ENCODE results near the gene CD81. TPM values are rescaled to one million over a fixed set of nuclear protein-coding genes. Genes with fewer than 3 reads are reported as not detected.
A peak's percentile ranks its signal among the peaks of the same experiment; 100 is the strongest.

The CD81 gene
- total RNA-seq, 1 experiment from 2014 or later, result 194 TPM

DNA sequence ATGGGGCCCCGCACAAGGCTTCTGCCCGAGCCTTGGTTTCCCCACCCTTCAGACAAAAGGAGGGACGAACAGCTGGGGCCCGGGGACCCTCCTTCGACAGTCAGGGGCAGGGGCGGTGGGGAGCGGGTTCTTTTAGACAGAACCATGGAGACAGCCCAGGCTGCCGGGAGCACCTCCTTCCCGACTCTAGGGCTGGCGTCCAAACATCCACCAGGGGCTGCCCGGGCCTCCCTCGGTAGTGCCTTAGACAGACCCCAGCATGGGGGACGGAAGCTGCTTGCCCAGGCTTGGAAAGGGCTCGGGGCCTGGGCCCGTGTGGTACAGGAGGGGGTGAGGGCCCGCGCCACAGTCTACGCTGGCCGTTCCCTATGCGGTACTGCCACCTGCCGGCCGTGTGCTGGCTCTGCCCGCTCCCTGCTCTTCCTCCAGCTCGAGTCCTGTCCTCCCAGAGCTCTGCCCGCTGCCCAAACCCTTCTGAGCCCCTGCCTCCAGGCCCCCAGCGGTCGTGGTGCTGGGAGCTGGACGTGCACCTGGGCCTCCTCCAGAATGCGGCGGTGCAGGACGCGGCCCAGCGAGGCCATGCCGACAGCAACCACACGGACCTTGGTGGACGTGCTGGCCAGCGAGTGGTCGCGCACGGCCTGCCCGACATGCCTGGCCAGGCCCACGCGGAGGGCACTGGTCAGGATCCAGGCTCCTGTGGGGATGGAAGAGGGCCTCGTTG lies 43.6 kb downstream of the CD81 start:
- no peak for TF ChIP-seq EZH2 (IDR thresholded peaks at IDR 0.05; ENCODE audit: borderline replicate concordance, low read depth, low read length, poor library complexity, severe bottlenecking)
- TF ChIP-seq, protein P1, sequence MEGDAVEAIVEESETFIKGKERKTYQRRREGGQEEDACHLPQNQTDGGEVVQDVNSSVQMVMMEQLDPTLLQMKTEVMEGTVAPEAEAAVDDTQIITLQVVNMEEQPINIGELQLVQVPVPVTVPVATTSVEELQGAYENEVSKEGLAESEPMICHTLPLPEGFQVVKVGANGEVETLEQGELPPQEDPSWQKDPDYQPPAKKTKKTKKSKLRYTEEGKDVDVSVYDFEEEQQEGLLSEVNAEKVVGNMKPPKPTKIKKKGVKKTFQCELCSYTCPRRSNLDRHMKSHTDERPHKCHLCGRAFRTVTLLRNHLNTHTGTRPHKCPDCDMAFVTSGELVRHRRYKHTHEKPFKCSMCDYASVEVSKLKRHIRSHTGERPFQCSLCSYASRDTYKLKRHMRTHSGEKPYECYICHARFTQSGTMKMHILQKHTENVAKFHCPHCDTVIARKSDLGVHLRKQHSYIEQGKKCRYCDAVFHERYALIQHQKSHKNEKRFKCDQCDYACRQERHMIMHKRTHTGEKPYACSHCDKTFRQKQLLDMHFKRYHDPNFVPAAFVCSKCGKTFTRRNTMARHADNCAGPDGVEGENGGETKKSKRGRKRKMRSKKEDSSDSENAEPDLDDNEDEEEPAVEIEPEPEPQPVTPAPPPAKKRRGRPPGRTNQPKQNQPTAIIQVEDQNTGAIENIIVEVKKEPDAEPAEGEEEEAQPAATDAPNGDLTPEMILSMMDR (conservative IDR thresholded peaks at IDR 0.05; ENCODE audit: low read depth, low read length), result peak; percentile 86
- BruUV-seq (replicated peaks), result no TSS peak
- CTCF ChIA-PET, result interaction anchor here (0.6 to 2.6 kb wide), 8 partner anchors 10 to 254 kb away, joined by 3 to 74 read pairs (median 4); partner anchors contain the start of gene TSSC4
- Histone ChIP-seq H3K27me3 (replicated peaks; ENCODE audit: insufficient read depth, low read depth, low read length, poor library complexity) (no peaks in the 10 kb centered on the region), H3K9me3 (ENCODE audit: low read depth, low read length, poor library complexity, severe bottlenecking) (no peaks in the 10 kb centered on the region), H3K4me1 (ENCODE audit: insufficient read depth, low read length, poor library complexity, severe bottlenecking) (no peaks in the 10 kb centered on the region), H3K27ac (ENCODE audit: low read depth, low read length, poor library complexity, severe bottlenecking) (no peak overlapping the region), H3K4me3 (ENCODE audit: low read depth, low read length, poor library complexity, severe bottlenecking) (no peak overlapping the region), H3K36me3 (ENCODE audit: insufficient read depth, low read length, poor library complexity, severe bottlenecking) (no peaks in the 10 kb centered on the region)
- POLR2A ChIA-PET (ENCODE audit: low non-redundant PET), result no interaction called here
- peak; percentile 75 for DNase-seq (ENCODE audit: low spot score)
- intact Hi-C loops (cut with micrococcal nuclease; ENCODE audit: unreplicated experiment), result loop anchor here (1.0 to 2.0 kb wide), 2 partner anchors 115 to 224 kb away; no protein-coding TSS in a partner anchor

DNA sequence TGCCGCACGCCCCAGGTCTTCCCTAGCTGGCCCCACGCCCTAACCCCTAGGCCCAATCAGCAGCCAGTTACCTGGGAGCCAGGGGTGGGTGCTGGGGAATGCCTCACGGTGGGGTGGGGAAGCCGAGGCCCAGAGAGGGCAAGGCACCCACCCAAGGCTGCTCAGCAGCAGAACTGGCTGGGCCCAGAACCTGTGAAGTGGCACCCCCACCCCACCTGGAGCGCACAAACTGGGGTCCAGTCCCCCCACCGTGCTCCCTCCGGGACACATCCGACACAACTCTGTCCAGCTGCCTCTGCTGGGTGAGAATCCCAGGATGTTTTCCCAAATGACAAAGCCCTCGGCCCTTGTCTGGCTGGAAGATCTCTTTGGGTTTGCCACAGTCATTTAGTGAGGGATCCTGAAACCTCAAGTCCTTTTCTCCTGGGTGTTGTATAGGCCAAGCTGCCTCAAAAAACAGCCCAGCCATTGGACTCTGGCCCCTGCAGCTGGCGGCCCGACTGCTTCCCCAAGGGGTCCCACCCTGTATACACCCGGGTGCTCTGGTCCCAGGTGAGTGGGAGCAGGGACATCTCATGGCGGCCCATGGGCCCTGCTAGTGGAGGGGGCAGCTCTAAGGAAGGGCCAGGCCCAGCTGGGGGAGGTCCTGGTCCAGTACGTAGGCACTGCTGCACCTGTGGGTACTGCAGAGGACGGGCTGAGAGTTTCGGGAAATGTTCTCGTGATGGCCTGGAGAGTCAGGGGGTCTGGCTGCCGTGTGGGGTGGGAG lies 44.3 kb downstream of the CD81 start:
- H3K9me3 ChIP-seq (ENCODE audit: low read depth, low read length, poor library complexity, severe bottlenecking), result no peaks in the 10 kb centered on the region
- ChIA-PET POLR2A (ENCODE audit: low non-redundant PET) (interaction anchor here (0.6 kb wide), 1 partner anchor 1630 kb away, joined by 16 read pairs; no protein-coding TSS in a partner anchor), CTCF (interaction anchor here (0.6 to 2.6 kb wide), 7 partner anchors 11 to 255 kb away, joined by 3 to 74 read pairs (median 5); partner anchors contain the start of gene TSSC4)

GRCh38 chr11:2421996-2422395 lies 44.9 kb downstream of the CD81 start:
- intact Hi-C loops (cut with micrococcal nuclease; ENCODE audit: unreplicated experiment), result loop anchor here (2.0 kb wide), 1 partner anchor 225 kb away; no protein-coding TSS in a partner anchor
- no peaks in the 10 kb centered on the region for H3K27me3 ChIP-seq (replicated peaks; ENCODE audit: insufficient read depth, low read depth, low read length, poor library complexity)
- no peak overlapping the region for H3K4me3 ChIP-seq (ENCODE audit: low read depth, low read length, poor library complexity, severe bottlenecking)
- no TSS peak for BruUV-seq (replicated peaks)
- DNase-seq (ENCODE audit: low spot score), result no peak
- ChIA-PET CTCF (no interaction called here), POLR2A (ENCODE audit: low non-redundant PET) (interaction anchor here (0.6 kb wide), 1 partner anchor 1630 kb away, joined by 16 read pairs; no protein-coding TSS in a partner anchor)
- H3K36me3 ChIP-seq (ENCODE audit: insufficient read depth, low read length, poor library complexity, severe bottlenecking), result no peaks in the 10 kb centered on the region
- no peaks in the 10 kb centered on the region for H3K4me1 ChIP-seq (ENCODE audit: insufficient read depth, low read length, poor library complexity, severe bottlenecking)
- TF ChIP-seq, protein P1 (conservative IDR thresholded peaks at IDR 0.05; ENCODE audit: low read depth, low read length), result no peak
- no peak for TF ChIP-seq EZH2 (IDR thresholded peaks at IDR 0.05; ENCODE audit: borderline replicate concordance, low read depth, low read length, poor library complexity, severe bottlenecking)
- H3K27ac ChIP-seq (ENCODE audit: low read depth, low read length, poor library complexity, severe bottlenecking), result no peak overlapping the region
- no peaks in the 10 kb centered on the region for H3K9me3 ChIP-seq (ENCODE audit: low read depth, low read length, poor library complexity, severe bottlenecking)

More for the DNA sequence above, 44.3 kb downstream of the CD81 start:
- Histone ChIP-seq H3K36me3 (ENCODE audit: insufficient read depth, low read length, poor library complexity, severe bottlenecking) (no peaks in the 10 kb centered on the region), H3K27ac (ENCODE audit: low read depth, low read length, poor library complexity, severe bottlenecking) (no peak overlapping the region), H3K4me3 (ENCODE audit: low read depth, low read length, poor library complexity, severe bottlenecking) (no peak overlapping the region), H3K4me1 (ENCODE audit: insufficient read depth, low read length, poor library complexity, severe bottlenecking) (no peaks in the 10 kb centered on the region), H3K27me3 (replicated peaks; ENCODE audit: insufficient read depth, low read depth, low read length, poor library complexity) (no peaks in the 10 kb centered on the region)
- no TSS peak for BruUV-seq (replicated peaks)
- no peak for DNase-seq (ENCODE audit: low spot score)
- TF ChIP-seq, protein P1 (conservative IDR thresholded peaks at IDR 0.05; ENCODE audit: low read depth, low read length), result no peak
- no peak for TF ChIP-seq EZH2 (IDR thresholded peaks at IDR 0.05; ENCODE audit: borderline replicate concordance, low read depth, low read length, poor library complexity, severe bottlenecking)
- intact Hi-C loops (cut with micrococcal nuclease; ENCODE audit: unreplicated experiment), result loop anchor here (2.0 kb wide), 1 partner anchor 225 kb away; no protein-coding TSS in a partner anchor

Measured in A673 (cell line).